HG03565 (cell line): ENCODE measurements around the gene ABCA1.
"Not testable (repeated sequence)": the region's sequence is repeated elsewhere in the genome, so short reads cannot be mapped to it uniquely, and the experiment has no call there.

ENCODE experiments used
- ATAC-seq: cut with Tn5 transposase; IDR thresholded peaks from one replicate; pipeline ENCODE4 v1.9.1; 2021; ENCODE audit warnings: mild to moderate bottlenecking, moderate library complexity; ENCODE audit not compliant: unreplicated experiment

ABCA1 gene

GRCh38 chr9:104906441-104907277, 21.3 kb downstream of the ABCA1 start:
- no peak for ATAC-seq

- no peak for ATAC-seq
Observed at GRCh38 chr9:104905931-104906330, 22.0 kb downstream of the ABCA1 start.

- no peak for ATAC-seq
Observed at GRCh38 chr9:104905153-104905901, 22.6 kb downstream of the ABCA1 start.

- ATAC-seq: no peak
Observed at GRCh38 chr9:104903609-104904008, 24.3 kb downstream of the ABCA1 start.

- ATAC-seq: no peak
Observed at GRCh38 chr9:104900871-104901270, 27.1 kb downstream of the ABCA1 start.

- ATAC-seq: no peak
Observed at GRCh38 chr9:104900324-104900723, 27.6 kb downstream of the ABCA1 start.

- no peak for ATAC-seq
Observed at GRCh38 chr9:104899759-104900247, 28.2 kb downstream of the ABCA1 start.

- ATAC-seq: not testable (repeated sequence)
Observed at GRCh38 chr9:104898376-104898775, 29.6 kb downstream of the ABCA1 start.

- no peak for ATAC-seq
Observed at GRCh38 chr9:104896131-104896530, 31.8 kb downstream of the ABCA1 start.

- ATAC-seq: no peak
Observed at GRCh38 chr9:104895572-104895971, 32.4 kb downstream of the ABCA1 start.

- no peak for ATAC-seq
Observed at GRCh38 chr9:104892701-104893100, 35.3 kb downstream of the ABCA1 start.

- ATAC-seq: no peak
Observed at GRCh38 chr9:104890433-104890770, 37.6 kb downstream of the ABCA1 start.

- ATAC-seq: no peak
Observed at GRCh38 chr9:104885818-104886709, 41.9 kb downstream of the ABCA1 start.

GRCh38 chr9:104883169-104883568, 44.8 kb downstream of the ABCA1 start:
- no peak for ATAC-seq

GRCh38 chr9:104882566-104882965, 45.4 kb downstream of the ABCA1 start:
- no peak for ATAC-seq

- ATAC-seq: no peak
Observed at GRCh38 chr9:104882086-104882485, 45.9 kb downstream of the ABCA1 start.

- no peak for ATAC-seq
Observed at GRCh38 chr9:104879555-104880309, 48.2 kb downstream of the ABCA1 start.

GRCh38 chr9:104876587-104876986, 51.4 kb downstream of the ABCA1 start:
- ATAC-seq: no peak

- ATAC-seq: no peak
Observed at GRCh38 chr9:104875897-104876296, 52.1 kb downstream of the ABCA1 start.

- no peak for ATAC-seq
Observed at GRCh38 chr9:104875320-104875719, 52.6 kb downstream of the ABCA1 start.
